GM21717 (cell line): ENCODE data around the gene TP53BP1.
"Not testable (repeated sequence)": the region's sequence is repeated elsewhere in the genome, so short reads cannot be mapped to it uniquely, and the experiment has no call there.

ENCODE experiments used
- ATAC-seq: cut with Tn5 transposase; IDR thresholded peaks from one replicate; pipeline ENCODE4 v1.9.1; 2021; ENCODE audit warnings: mild to moderate bottlenecking, moderate library complexity; ENCODE audit not compliant: unreplicated experiment

TP53BP1 gene

GRCh38 chr15:43420435-43420834, 72.5 kb downstream of the TP53BP1 start:
- no peak for ATAC-seq

GRCh38 chr15:43414196-43414595, 78.8 kb downstream of the TP53BP1 start:
- no peak for ATAC-seq

GRCh38 chr15:43412096-43412495, 80.9 kb downstream of the TP53BP1 start:
- ATAC-seq, result no peak

DNA sequence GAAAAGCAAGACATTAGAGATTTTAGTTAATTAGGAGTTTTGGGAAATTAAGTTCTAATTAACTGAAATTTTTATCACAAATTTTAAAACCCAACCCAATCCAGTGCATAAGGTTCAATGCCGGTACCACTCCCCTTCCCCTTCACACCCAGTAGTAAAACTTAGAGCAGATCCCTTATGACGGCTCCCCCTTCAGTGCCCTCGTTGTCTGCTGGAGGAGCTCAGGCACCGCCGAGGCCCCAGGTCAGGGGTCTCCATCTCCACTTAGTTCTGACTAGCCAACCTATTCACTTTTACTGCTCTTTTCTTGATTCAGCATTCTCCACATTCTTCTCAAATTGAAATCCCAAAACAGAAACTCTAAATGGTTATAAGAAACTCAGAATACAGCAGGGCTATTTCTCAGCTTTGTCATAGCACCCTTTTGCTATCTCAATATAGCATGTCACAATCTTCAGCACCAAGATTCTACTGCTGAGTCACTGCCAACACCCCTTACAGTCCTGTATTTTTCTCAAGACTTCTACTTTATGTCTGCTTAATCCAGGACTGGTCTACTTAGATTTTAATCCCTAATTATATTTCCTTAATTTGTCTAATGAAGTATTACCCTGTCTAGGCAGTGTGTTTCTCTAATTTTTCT, 82.3 kb downstream of the TP53BP1 start:
- no peak for ATAC-seq

- ATAC-seq, result no peak
Measured at GRCh38 chr15:43408789-43409188, 84.2 kb downstream of the TP53BP1 start.

DNA sequence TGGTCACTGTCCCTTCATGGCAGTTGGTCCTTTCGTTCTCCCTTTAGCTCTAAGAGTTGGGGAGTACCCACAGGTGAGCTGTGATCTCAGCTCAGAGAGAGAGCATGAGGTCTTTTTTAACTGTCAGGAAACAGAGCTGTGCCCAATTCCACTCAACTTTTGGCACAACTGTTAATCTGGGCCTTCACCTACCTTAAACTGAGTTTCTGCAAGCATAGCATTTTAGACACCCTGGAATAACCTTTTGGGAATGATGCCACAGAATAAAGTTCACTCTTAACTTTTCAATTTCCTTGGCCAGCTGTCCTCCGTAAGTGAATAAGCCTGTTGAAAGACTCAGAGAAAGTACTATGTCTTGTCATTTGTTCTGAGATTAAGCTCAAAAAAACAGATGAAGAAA, 86.1 kb downstream of the TP53BP1 start:
- ATAC-seq, result no peak

DNA sequence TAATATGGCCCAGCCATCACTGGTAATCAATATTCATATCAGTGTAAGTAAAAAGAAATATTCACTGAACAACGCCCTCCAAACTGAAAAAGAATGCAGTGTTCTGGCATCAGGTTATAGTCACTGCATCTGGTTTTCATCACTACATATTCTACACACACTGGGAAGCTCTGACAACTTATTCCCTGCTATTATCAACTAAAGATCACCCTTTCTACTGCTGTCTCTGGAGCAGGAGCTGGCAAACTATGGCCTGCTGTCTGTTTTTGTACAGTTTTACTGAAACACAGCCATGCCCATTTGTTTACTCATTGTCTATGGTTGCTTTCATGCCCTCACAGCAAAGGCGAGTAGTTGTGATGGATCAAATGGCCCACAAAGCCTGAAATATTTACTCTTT, 86.8 kb downstream of the TP53BP1 start:
- no peak for ATAC-seq

GRCh38 chr15:43404130-43404529, 88.8 kb downstream of the TP53BP1 start:
- no peak for ATAC-seq

DNA sequence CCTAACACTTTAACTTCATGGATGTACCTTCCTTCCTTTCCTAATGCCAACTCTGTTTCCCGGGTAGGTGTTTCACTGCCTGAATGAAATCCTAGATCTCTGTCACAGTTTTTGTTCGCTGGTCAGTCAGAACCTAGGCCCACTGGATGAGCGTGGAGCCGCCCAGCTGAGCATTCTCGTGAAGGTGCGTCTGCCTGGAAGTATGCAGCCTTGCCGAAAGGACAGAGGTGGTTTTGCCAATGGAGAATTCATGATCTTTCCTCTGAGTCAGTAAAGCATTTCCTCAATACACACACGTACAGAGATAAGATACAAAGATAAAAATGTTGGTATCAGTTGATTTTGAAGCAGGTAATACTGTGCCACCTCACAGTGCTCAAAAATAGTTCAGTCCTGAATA, 89.3 kb downstream of the TP53BP1 start:
- ATAC-seq, result no peak

GRCh38 chr15:43402255-43402654, 90.7 kb downstream of the TP53BP1 start:
- no peak for ATAC-seq

DNA sequence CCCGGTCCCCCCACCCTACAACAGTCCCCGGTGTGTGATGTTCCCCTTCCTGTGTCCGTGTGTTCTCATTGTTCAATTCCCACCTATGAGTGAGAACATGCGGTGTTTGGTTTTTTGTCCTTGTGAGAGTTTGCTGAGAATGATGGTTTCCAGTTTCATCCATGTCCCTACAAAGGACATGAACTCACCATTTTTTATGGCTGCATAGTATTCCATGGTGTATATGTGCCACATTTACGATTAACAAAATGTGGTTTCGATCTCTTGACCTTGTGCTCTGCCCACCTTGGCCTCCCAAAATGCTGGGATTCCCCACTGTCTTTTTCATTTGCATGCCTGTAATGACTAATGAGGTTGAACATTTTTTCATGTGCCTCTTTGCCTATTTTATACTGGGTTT, 99.4 kb downstream of the TP53BP1 start:
- ATAC-seq, result not testable (repeated sequence)

- no peak for ATAC-seq
Measured at GRCh38 chr15:43390723-43391122, 102.2 kb downstream of the TP53BP1 start.

GRCh38 chr15:43383070-43383469, 109.9 kb downstream of the TP53BP1 start:
- ATAC-seq, result no peak

DNA sequence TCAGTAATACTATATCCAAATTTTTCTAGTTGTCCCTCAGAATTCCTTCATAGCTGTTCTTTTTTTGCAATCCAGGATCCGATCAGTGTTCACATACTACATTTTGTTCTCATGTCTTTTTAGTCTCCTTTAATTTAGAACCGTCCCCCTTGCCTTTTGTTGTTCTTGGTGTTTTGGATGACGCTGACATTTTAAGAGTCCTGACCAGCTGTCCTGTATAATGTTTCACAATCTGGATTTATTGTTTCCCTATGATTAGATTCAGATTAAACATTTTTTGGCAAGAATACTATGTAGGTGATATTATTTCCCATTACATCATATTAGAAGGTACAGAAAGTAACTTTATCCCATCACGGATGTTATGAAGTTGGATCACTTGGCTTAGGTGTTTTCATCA, 110.6 kb downstream of the TP53BP1 start:
- ATAC-seq, result no peak

GRCh38 chr15:43378601-43379000, 114.4 kb downstream of the TP53BP1 start:
- no peak for ATAC-seq

DNA sequence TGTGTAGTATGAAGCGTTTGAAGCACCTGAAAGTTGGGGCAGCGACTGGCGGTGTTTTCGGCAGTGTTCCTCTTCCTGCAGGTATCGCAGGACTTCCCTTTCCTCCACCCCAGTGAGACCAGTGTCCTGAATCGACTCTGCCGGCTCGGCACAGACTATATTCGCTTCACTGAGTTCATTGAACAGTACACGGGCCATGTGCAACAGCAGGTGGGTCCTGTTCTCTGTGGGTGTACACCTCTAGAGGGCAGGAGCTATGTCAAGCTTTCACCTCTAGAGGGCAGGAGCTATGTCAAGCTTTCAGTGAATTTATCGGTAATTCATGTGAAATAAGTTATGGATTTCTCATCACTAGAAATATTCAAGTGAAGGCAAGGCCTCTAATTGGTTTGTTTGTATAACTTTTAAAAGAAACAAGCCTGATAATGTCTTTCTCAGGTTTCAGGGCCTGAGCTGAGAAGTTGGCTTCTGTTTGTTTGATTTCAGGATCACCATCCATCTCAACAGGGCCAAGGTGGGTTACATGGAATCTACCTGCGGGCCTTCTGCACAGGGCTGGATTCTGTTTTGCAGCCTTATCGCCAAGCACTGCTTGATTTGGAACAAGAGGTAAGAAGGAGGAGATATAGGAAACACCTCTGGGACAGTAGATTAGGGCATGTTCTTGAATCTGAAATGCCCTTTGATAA, 116.8 kb downstream of the TP53BP1 start:
- no peak for ATAC-seq

- ATAC-seq, result peak; percentile 63
Measured at GRCh38 chr15:43370975-43371974, 121.7 kb downstream of the TP53BP1 start, which contains the start of the genes TUBGCP4 and ZSCAN29. Gene TUBGCP4 (plus strand): TSS chr15:43371101. CDS start chr15:43371355, 254 bp downstream. Gene ZSCAN29 (minus strand): TSS chr15:43371043. CDS start chr15:43369913, 1,130 bp downstream.

GRCh38 chr15:43370310-43370974, 122.5 kb downstream of the TP53BP1 start:
- ATAC-seq, result peak; percentile 30

DNA sequence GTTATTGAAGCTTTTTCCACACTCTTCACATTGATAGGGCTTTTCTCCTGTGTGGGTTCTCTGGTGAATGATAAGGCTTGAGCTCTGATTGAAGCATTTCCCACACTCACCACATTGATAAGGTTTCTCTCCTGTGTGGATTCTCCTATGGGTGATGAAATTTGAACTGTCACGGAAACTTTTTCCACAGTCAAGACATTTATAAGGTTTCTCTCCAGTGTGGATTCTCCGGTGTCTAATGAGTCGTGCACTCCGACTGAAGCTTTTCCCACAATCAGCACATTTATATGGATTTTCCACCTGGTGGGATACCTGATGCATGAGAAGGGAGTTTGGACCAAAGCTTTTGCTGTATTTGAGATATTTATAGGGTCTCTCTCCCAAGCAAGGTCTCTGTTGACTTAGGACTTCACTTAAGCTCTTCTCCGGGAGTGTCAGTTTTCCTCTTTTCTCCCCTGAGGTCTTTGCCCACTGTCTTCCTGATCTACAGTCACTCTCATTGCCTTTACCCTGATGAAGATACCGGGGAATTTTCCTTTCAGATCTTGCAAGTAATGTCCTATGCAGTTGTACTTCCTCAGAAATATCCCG, 131.5 kb downstream of the TP53BP1 start:
- ATAC-seq, result no peak

DNA sequence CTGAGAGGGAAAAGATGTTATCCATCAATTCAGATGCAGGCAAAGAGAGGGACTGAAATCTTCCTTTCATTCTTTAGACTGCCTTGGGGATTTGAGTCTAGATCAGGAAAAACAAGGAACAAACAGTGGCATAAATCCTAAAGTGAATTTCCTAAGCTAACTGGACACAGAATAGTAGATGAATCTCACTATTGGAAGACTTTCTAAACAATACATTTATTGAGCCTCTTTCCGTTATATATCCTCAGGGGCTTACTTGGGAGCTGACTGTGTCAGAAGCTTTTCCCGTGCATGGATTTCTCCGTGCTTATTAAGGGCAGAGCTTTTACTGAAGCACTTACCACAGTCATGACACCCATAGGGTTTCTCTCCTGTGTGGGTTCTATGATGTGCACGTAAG, 132.1 kb downstream of the TP53BP1 start:
- ATAC-seq, result no peak
